GM19372 (cell line): Measurements from ENCODE around the gene GFPT2.

Experiments
- ATAC-seq: cut with Tn5 transposase; IDR thresholded peaks from one replicate; pipeline ENCODE4 v1.9.1; 2021; ENCODE audit warnings: mild to moderate bottlenecking, low read depth, moderate library complexity; ENCODE audit not compliant: unreplicated experiment

GFPT2 gene

GRCh38 chr5:180379355-180380070 is 26.4 kb upstream of the GFPT2 start:
- no peak for ATAC-seq

- no peak for ATAC-seq
These were observed 25.6 kb upstream of the GFPT2 start for GRCh38 chr5:180378438-180379344.

- no peak for ATAC-seq
These were observed 24.5 kb upstream of the GFPT2 start for GRCh38 chr5:180377556-180378197.

- no peak for ATAC-seq
These were observed 23.4 kb upstream of the GFPT2 start for GRCh38 chr5:180376511-180376910.

GRCh38 chr5:180375955-180376354 is 22.8 kb upstream of the GFPT2 start:
- no peak for ATAC-seq

GRCh38 chr5:180375291-180375690 is 22.2 kb upstream of the GFPT2 start:
- ATAC-seq: no peak

- ATAC-seq: no peak
These were observed 20.7 kb upstream of the GFPT2 start for GRCh38 chr5:180373870-180374269.

GRCh38 chr5:180373454-180373853 is 20.3 kb upstream of the GFPT2 start:
- no peak for ATAC-seq

- ATAC-seq: no peak
These were observed 18.8 kb upstream of the GFPT2 start for GRCh38 chr5:180371949-180372348.

- ATAC-seq: no peak
These were observed 17.9 kb upstream of the GFPT2 start for GRCh38 chr5:180370861-180371641.

- ATAC-seq: no peak
These were observed 14.9 kb upstream of the GFPT2 start for GRCh38 chr5:180367991-180368390.

GRCh38 chr5:180367300-180367699 is 14.2 kb upstream of the GFPT2 start:
- no peak for ATAC-seq

GRCh38 chr5:180366326-180366725 is 13.2 kb upstream of the GFPT2 start:
- no peak for ATAC-seq

- ATAC-seq: no peak
These were observed 12.7 kb upstream of the GFPT2 start for GRCh38 chr5:180365829-180366228.

GRCh38 chr5:180364306-180364856 is 11.2 kb upstream of the GFPT2 start:
- ATAC-seq: no peak

GRCh38 chr5:180360078-180360957 is 7.2 kb upstream of the GFPT2 start:
- ATAC-seq: no peak

GRCh38 chr5:180358694-180359093 is 5.6 kb upstream of the GFPT2 start:
- no peak for ATAC-seq

- no peak for ATAC-seq
These were observed 5.0 kb upstream of the GFPT2 start for GRCh38 chr5:180358179-180358578.

- no peak for ATAC-seq
These were observed 1.8 kb upstream of the GFPT2 start for GRCh38 chr5:180354966-180355365.
